SK-N-MC (cell line): Measurements from ENCODE around the gene SLC6A11.

ENCODE experiments used
- DNase-seq: peaks from one replicate; pipeline ENCODE4 v3.0.0-alpha.2; 2011; ENCODE audit warnings: low read depth, low spot score
- H3K27ac ChIP-seq: fragments of 200-600 bp; sonication (generic); 2 replicates; pipeline ENCODE4 v1.5.1; 2016; ENCODE audit warnings: mixed run types
- H3K36me3 ChIP-seq: fragments of 200-600 bp; sonication (generic); 2 replicates; pipeline ENCODE4 v1.6.1; 2017; ENCODE audit warnings: antibody characterized with exemption, low read length, mixed read lengths; ENCODE audit not compliant: insufficient read depth
- H3K4me3 ChIP-seq: fragments of 200-600 bp; sonication (generic); 2 replicates; pipeline ENCODE4 v1.5.1; 2016
- H3K9ac ChIP-seq: fragments of 200-600 bp; sonication (generic); 2 replicates; pipeline ENCODE4 v1.8.0; 2017; ENCODE audit warnings: mixed run types, mixed read lengths; ENCODE audit not compliant: insufficient read length
- H3K9me3 ChIP-seq: fragments of 200-600 bp; sonication (generic); 2 replicates; pipeline ENCODE4 v1.6.1; 2017; ENCODE audit warnings: low read depth, mild to moderate bottlenecking, antibody characterized with exemption, low read length, moderate library complexity, mixed read lengths
- EZH2 ChIP-seq: fragments of 200-600 bp; sonication (generic); IDR thresholded peaks from one replicate; pipeline ENCODE4 v1.6.1; 2017; ENCODE audit warnings: antibody characterized with exemption
- FOXP2 ChIP-seq: optimal IDR thresholded peaks from 2 replicates; pipeline ENCODE3; 2011; ENCODE audit warnings: mild to moderate bottlenecking, moderate library complexity; ENCODE audit not compliant: insufficient read depth; ENCODE audit errors: extremely low read length, control extremely low read depth
- POLR2AphosphoS5 ChIP-seq: IDR thresholded peaks from 2 replicates; pipeline ENCODE4 v1.6.1; 2012; ENCODE audit warnings: mild to moderate bottlenecking, low read depth, low read length, borderline replicate concordance

Gene SLC6A11

GRCh38 chr3:10933021-10933420 is 117.0 kb downstream of the SLC6A11 start:
- H3K27ac ChIP-seq = no peak overlapping the region
- no peak for DNase-seq
- H3K9me3 ChIP-seq = no peaks in the 10 kb centered on the region
- TF ChIP-seq FOXP2 (no peak), POLR2AphosphoS5 (no peak), EZH2 (no peak)
- H3K36me3 ChIP-seq = no peaks in the 10 kb centered on the region
- no peak overlapping the region for H3K4me3 ChIP-seq
- no peak overlapping the region for H3K9ac ChIP-seq

DNA sequence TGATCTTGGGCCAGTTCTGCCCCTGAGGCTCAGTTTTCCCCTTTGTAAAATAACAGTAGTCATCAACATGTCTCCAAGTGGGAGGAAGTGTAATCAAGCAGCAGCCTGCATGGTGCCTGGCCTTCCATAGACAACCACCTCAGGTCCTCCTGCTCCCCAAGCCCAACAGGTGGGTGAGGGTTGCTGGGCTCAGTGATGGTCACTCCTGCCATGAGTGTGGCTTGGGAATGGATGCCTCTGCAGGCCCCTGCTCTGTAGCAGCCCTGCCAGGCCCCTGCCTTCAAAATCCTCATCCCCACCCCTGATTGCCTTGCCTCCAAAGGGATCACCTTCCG is 117.4 kb downstream of the SLC6A11 start:
- Histone ChIP-seq H3K27ac (no peak overlapping the region), H3K4me3 (no peak overlapping the region), H3K36me3 (no peaks in the 10 kb centered on the region), H3K9ac (no peak overlapping the region), H3K9me3 (no peaks in the 10 kb centered on the region)
- TF ChIP-seq EZH2 = no peak
- no peak for TF ChIP-seq FOXP2
- TF ChIP-seq POLR2AphosphoS5 = no peak
- no peak for DNase-seq

GRCh38 chr3:10933805-10934481 is 117.9 kb downstream of the SLC6A11 start:
- no peaks in the 10 kb centered on the region for H3K36me3 ChIP-seq
- no peak for TF ChIP-seq POLR2AphosphoS5
- no peak for TF ChIP-seq EZH2
- no peak overlapping the region for H3K27ac ChIP-seq
- H3K9ac ChIP-seq = no peak overlapping the region
- no peaks in the 10 kb centered on the region for H3K9me3 ChIP-seq
- no peak overlapping the region for H3K4me3 ChIP-seq
- DNase-seq = no peak

GRCh38 chr3:10935028-10935427 is 119.0 kb downstream of the SLC6A11 start:
- no peak overlapping the region for H3K27ac ChIP-seq
- no peak overlapping the region for H3K4me3 ChIP-seq
- no peak for DNase-seq
- H3K9me3 ChIP-seq = no peaks in the 10 kb centered on the region
- TF ChIP-seq POLR2AphosphoS5 = no peak
- TF ChIP-seq EZH2 = no peak
- TF ChIP-seq FOXP2 = no peak
- no peaks in the 10 kb centered on the region for H3K36me3 ChIP-seq
- H3K9ac ChIP-seq = no peak overlapping the region

- no peaks in the 10 kb centered on the region for H3K9me3 ChIP-seq
- no peak for DNase-seq
- H3K27ac ChIP-seq = no peak overlapping the region
- no peaks in the 10 kb centered on the region for H3K36me3 ChIP-seq
- no peak overlapping the region for H3K4me3 ChIP-seq
- TF ChIP-seq POLR2AphosphoS5 = no peak
- TF ChIP-seq FOXP2 = no peak
- TF ChIP-seq EZH2 = no peak
- no peak overlapping the region for H3K9ac ChIP-seq
Measured at GRCh38 chr3:10935846-10936631, 120.0 kb downstream of the SLC6A11 start.

DNA sequence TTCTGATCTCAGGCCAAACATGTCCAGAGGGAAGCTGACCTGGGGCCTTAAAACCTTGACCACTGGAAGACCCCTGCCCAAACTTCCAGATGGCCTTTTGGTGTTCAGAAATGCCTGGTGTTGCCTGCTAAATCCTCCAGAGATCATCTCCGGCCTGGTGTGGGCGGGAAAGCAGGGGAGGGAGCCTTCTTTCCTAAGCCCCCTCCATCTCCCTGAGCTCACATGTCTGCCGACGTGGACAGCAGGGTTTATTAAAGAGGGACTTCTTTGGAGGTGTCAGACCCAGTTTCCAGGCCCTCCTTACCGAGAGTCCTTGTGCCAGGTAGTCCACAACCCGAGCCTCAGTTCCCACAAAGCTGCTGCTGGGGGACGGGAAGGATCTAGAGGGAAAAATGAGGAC is 120.7 kb downstream of the SLC6A11 start:
- no peak overlapping the region for H3K9ac ChIP-seq
- no peak for DNase-seq
- no peaks in the 10 kb centered on the region for H3K9me3 ChIP-seq
- no peaks in the 10 kb centered on the region for H3K36me3 ChIP-seq
- no peak overlapping the region for H3K27ac ChIP-seq
- TF ChIP-seq FOXP2 (no peak), EZH2 (no peak), POLR2AphosphoS5 (no peak)
- H3K4me3 ChIP-seq = no peak overlapping the region

DNA sequence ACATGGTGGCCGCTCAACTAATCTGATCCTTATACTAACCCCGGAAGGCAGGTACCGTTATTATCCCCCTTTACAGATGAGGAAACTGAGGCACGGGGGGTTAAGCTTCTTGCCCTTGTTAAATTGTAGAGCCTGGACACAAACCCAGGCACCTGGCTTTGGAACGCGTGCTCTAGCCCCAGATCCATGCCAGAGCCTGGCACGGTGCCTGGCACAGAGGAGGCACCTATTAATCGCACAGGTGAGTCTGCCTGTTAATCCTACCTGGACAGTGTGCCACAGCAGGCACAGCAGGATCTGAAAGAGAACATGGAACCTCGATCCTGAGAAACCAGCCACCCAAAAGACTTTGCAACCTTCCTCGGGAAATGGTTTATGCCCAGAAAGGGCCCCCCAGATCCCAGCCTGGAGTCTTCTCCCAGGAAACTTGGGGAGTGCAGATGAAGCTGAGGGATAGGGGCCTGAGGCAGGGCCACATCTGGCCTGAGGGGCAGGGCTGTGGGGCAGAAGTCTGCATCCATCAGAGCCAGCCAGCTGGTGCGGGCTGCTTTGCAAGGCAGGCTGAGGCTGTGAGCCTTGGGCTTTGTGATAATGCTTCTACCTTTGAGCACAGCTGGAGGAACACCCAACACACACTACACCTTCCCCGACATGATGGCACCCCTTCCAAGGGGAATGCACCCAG is 121.3 kb downstream of the SLC6A11 start:
- no peak for DNase-seq
- Histone ChIP-seq H3K9ac (no peak overlapping the region), H3K36me3 (no peaks in the 10 kb centered on the region), H3K4me3 (no peak overlapping the region), H3K9me3 (no peaks in the 10 kb centered on the region), H3K27ac (no peak overlapping the region)
- no peak for TF ChIP-seq POLR2AphosphoS5
- TF ChIP-seq FOXP2 = no peak
- no peak for TF ChIP-seq EZH2

- Histone ChIP-seq H3K9me3 (no peaks in the 10 kb centered on the region), H3K9ac (no peak overlapping the region), H3K36me3 (no peaks in the 10 kb centered on the region), H3K27ac (no peak overlapping the region), H3K4me3 (no peak overlapping the region)
- no peak for DNase-seq
- TF ChIP-seq EZH2 = no peak
- no peak for TF ChIP-seq FOXP2
- no peak for TF ChIP-seq POLR2AphosphoS5
Measured at GRCh38 chr3:10939556-10939955, 123.5 kb downstream of the SLC6A11 start.
